Ammon's horn (tissue), 1 donor: ENCODE results near the gene SOX15.
"Not testable (repeated sequence)": the region's sequence is repeated elsewhere in the genome, so short reads cannot be mapped to it uniquely, and the experiment has no call there.

ENCODE experiments used
- DNase-seq: peaks from one replicate; pipeline ENCODE4 v3.0.0-alpha.2; 2016; ENCODE audit warnings: low spot score

SOX15 gene

GRCh38 chr17:7610641-7611040 is 20.7 kb upstream of the SOX15 start:
- DNase-seq, result no peak

- DNase-seq, result no peak
These were observed 16.4 kb upstream of the SOX15 start for GRCh38 chr17:7606280-7606679.

- DNase-seq, result not testable (repeated sequence)
These were observed 7.7 kb upstream of the SOX15 start for GRCh38 chr17:7597561-7597960.

GRCh38 chr17:7593296-7593695 is 3.4 kb upstream of the SOX15 start:
- DNase-seq, result no peak

GRCh38 chr17:7592422-7593021 is 2.6 kb upstream of the SOX15 start:
- no peak for DNase-seq

GRCh38 chr17:7591596-7591995 is 1.7 kb upstream of the SOX15 start:
- DNase-seq, result no peak

- DNase-seq, result no peak
These were observed 849 bp upstream of the SOX15 start for GRCh38 chr17:7590743-7591142.

- peak; percentile 92 for DNase-seq
These were observed 558 bp downstream of the SOX15 start for GRCh38 chr17:7589204-7589868.

- no peak for DNase-seq
These were observed 1.2 kb downstream of the SOX15 start for GRCh38 chr17:7588553-7589203.

GRCh38 chr17:7587420-7588151 is 2.3 kb downstream of the SOX15 start:
- DNase-seq, result no peak

- no peak for DNase-seq
These were observed 3.0 kb downstream of the SOX15 start for GRCh38 chr17:7586673-7587419.

- peak; percentile 97 for DNase-seq
These were observed 6.4 kb downstream of the SOX15 start, which contains the start of gene MPDU1 for GRCh38 chr17:7583253-7584109. Gene MPDU1 (plus strand): TSS chr17:7583852. CDS start chr17:7583863, 11 bp downstream.

- DNase-seq, result no peak
These were observed 7.3 kb downstream of the SOX15 start for GRCh38 chr17:7582396-7583252.

- DNase-seq, result no peak
These were observed 9.0 kb downstream of the SOX15 start for GRCh38 chr17:7580604-7581575.

- DNase-seq, result no peak
These were observed 9.9 kb downstream of the SOX15 start for GRCh38 chr17:7579834-7580603.

- DNase-seq, result peak; percentile 70
These were observed 10.7 kb downstream of the SOX15 start, which contains the start of gene CD68 for GRCh38 chr17:7579001-7579833. Gene CD68 (plus strand): TSS chr17:7579638. CDS start chr17:7579678, 40 bp downstream.
